HG02642 (cell line): Measurements from ENCODE around the gene SDC3.

Source experiments
- ATAC-seq: cut with Tn5 transposase; IDR thresholded peaks from one replicate; pipeline ENCODE4 v1.9.1; 2021; ENCODE audit warnings: mild to moderate bottlenecking; ENCODE audit not compliant: unreplicated experiment, poor library complexity

The SDC3 gene

DNA sequence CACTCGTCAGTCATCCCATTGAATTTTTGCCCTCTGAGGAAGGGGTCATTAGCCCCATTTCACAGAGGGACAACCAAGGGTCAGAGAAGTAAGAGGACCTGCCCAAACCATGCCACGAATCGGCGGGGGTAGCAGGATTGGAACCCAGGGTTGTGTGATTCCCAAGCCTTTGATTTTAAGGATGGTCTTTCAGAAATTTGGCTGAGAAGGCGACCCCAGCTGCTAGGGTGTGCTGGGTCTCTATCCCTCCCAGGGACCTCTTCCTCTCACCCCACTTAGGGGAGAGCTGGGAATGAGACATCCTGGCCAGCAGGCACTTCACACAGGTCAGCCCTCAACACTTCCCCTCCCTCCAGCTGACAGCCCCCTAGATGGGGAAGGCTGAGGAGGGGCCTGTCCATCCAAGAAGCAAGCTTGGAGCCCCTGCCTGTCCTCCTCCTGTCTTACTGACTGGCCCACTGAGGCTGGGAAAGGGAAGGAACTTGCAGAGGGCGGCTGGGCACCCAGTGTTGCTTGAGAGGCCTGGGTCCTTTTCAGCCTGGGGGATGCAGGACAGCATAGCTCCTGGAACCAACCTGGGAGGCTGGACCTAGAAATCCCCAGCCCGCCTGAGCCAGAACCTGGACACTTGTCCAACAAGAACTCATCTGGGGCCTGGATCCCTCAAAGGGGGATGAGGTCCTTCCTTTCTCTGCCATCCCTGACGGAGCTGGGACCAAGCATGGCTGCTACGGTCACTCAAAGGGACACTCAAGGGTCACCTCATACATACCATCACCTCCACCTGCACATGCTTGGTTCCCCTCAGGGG is 1.7 kb downstream of the SDC3 start:
- no peak for ATAC-seq

DNA sequence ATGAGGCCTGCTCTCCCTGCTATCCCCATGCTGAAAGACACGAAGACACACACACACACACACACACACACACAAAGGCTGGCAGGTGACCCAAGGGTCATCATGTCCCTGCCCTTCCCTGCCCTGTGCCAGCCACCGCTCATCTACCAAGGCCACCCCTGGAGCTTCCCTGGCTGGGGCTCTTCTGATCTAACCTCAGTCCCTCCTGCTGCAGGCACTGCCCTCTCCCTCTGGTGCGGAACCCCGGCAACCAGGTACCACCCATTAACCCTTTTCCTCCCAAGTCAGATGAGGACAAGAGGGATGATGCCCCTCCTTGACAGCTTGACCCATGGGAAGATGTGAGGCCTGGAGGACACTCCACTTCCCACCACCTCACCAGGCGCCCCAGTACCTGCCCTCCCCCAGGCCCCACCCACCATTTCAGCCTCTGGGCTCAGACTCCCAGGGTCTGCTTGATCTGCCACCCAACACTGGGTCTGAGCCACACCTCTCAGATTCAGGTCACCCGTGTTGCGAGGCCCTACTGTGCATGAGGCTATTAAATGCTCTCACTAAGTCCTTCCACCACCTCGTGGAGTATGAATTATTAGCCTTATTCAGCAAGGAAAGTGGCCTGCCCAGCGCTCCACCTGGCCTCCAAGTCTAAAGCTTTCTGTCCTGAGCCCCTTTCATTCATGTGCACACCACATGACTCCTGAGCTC is 2.5 kb downstream of the SDC3 start:
- no peak for ATAC-seq

DNA sequence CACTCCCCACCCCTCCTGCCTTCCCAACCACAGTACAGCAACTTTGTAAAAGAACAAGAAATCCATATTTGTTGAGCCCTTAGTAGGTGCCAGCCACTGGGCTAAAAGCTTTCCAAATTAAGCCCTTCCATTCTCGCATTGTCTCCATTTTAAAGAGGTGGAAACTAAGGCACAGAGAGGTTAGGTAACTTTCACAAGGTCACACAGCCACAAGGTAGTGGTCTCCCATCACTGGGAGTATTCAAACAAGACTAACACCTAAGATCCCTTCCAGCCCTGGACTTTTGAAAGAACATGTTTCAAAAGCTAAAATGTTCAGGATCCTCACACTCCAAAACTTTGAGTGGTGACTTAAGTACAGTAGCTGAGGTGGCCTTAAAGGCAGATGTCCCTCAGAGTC is 3.2 kb downstream of the SDC3 start:
- no peak for ATAC-seq

DNA sequence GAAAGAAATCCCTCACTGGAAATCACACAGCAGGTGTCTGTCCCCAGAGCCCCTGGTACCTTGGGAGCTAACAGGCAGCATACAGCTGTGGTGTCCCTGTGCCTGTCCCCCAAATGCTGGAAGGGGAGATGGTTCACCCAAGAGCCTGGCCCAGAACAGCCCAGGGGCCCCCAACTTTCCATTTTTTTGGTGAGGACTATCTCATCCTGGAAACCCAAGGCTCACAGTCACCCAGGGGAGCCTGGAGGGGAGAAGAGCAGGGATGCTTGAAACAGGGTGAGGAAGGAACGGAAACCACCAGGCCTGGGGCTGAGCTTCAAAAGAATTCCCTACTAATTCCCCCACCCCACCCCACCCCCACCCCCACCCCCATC is 3.6 kb downstream of the SDC3 start:
- ATAC-seq, result no peak

DNA sequence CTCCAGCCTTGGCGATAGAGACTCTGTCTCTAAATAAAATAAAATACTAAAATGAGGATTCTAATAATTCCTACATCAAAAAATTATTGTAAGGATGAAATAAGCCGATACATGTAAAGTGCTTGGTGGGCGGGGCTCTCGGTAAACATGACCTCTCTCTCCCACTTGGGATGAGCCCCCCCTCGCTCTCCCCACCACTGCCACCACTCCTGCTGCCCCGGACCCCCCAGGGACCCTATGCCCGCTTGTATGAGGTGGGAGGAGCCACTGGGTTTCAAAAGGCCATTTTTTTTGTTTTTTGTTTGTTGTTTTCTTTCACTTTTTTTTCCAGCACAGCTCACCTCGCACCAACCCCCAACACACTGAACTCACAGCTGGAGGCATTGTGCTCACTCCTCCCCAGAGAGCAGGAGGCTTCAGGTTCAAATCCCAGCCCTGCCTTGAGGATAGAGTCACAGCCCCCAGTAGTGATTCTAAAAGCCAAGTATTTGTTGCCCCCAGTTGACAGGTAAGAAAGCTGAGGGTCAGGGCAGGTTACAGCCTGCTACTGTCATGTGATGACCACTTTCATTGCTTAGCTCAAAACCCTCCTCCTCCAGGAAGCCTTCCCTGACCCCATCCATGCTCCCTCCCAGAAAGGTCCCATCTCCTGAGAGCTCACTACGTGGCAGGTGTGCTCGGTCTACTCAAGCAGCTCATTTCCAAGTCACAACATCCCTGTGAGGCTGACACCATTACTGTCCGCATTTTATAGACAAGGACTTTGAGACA is 4.2 kb downstream of the SDC3 start:
- no peak for ATAC-seq

DNA sequence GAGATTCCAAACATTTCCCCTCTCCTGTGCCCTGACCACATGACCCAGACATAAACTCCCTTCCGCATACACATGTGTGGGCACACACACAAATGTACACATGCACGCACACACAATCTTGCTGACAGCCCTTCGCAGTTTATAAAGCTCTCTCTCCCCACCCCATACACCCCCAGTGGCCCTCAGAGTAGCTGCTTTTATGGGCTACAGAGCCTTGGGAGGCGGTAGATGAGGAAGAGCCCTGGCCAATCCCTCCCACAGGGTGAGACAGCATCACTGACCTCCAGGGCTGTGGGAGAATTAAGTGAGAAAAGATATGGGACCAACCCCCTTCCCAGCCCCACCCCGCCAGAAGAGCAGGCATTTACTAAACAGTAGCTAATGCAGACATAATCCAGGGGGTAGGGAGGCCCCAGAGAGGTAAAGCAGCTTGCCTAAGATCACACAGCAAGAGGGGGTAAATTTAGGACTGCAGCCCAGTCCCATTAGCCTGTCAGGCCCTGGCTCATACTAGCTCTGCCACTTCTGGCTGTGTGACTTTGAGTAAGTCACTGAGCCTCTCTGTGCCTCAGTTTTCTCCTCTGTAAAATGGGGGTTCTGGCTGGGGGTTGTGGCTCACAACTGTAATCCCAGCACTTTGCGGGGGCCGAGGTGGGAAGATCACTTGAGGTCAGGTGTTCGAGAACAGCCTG is 5.1 kb downstream of the SDC3 start:
- ATAC-seq, result no peak

DNA sequence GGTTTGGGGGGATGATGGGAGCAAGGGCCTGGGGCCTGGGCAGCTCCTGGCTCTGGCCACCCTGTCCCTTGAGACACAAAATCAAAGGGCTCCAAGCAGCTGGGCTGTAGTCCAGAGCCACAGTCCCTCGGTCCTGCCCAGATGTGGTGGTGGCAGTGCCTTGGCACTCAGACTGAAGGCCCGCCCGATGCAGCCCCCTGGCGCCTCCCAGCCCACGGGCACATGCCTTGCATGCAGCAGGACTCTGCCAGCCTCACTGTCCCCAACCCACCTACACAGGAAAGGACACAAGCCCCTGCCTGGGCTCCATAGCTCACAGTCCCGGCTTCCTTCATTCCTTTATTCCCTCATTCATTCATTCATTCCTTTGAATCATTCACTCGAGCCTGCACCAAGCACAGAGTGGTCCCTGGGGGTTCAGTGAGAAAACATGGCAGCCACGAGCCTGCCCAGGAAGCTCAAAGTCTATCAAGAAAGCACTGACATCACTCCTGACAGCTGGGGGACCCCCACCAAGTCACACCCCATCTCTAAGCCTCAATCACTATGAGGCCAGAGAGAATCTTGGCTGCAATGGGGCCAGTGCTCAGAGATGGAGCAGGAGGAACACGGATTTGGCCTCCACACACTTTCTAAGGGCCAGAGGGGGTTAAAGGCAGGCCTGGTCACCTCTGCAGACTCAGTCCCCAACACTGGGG is 5.8 kb downstream of the SDC3 start:
- no peak for ATAC-seq

DNA sequence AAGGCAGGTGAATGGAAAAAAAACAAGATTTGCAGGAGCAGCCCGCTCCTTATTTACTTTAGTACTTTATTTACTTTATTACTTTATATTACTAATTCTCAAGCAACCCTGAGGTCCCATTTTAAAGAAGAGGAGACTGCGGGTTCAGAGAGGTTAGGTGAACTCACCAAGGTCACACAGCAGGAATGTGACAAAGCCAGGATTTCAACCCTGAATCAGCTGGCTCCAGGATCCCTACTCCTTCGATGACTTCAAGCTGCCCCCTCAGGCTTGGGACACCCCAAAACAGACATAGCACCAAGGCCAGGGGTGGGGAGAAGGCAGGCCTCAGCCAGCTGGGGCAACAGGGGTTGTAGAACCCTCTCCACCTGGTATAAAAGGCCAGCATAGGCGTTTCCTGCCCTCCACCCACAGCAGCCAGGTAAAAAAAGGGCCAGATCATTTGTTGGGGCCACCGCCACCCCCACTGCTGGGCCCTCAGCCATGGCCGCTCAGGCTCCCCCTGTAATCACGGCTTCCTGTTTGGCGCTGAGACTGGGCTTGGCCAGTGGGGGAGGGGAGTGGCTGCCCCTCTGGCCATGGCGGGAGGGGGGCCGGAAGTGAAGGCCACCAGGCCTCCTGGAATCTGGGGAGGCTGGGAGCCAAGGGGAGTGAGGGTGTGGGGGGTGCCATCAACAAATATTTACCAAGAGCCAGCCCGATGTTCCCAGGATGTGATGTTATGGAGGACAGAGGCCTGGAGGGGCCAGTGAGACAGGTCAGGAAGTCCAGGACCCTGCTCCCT is 6.6 kb downstream of the SDC3 start:
- no peak for ATAC-seq

DNA sequence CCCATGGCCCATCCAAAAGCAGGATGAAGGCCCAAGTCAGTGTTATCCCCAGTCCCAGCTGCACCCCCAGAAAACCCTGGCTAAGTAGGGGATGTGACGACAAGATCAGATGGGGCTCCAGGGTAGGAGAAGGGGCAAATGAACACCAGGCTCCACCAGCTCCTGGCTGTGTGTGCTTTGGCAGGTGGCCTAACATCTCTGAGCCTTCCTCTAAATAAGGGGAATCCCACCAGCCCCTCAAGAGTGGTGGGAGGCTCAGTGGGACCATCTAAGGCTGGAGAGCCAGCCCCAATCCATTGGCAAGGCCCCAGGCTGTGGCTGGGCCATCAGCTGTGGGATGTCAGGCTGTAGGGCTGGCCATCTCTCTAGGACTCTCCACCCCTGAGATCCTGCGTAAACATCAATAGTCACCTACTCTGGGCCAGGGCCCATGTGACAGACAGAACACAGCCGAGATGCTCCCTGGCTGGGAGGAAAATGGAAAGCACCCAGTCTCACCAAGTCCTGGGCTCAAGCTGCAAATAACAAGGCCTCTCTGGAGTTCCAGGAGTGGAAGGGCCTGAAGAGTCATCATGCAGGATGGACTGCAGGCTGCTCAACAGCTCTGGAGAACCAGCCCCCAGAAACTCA is 7.5 kb downstream of the SDC3 start:
- ATAC-seq, result no peak

DNA sequence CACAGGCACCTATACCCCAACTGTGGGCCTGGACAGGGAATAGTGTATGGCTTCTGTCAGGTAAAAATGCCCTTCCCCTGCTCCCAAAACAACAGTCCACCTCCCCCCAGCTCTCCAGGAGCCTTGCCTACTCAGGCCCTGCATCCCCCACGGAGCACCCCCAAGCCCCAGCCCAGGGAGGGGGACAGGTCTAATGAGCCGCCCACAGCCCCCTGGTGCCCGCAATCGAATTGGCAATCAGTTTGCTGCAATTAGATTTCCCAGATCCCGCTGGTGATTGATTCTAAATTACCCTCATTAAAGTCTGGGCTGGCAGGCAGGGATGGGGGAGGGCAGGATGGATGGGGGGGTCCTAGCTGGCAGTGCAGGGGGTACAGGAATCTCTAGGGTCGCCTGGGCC is 8.1 kb downstream of the SDC3 start:
- ATAC-seq, result no peak

DNA sequence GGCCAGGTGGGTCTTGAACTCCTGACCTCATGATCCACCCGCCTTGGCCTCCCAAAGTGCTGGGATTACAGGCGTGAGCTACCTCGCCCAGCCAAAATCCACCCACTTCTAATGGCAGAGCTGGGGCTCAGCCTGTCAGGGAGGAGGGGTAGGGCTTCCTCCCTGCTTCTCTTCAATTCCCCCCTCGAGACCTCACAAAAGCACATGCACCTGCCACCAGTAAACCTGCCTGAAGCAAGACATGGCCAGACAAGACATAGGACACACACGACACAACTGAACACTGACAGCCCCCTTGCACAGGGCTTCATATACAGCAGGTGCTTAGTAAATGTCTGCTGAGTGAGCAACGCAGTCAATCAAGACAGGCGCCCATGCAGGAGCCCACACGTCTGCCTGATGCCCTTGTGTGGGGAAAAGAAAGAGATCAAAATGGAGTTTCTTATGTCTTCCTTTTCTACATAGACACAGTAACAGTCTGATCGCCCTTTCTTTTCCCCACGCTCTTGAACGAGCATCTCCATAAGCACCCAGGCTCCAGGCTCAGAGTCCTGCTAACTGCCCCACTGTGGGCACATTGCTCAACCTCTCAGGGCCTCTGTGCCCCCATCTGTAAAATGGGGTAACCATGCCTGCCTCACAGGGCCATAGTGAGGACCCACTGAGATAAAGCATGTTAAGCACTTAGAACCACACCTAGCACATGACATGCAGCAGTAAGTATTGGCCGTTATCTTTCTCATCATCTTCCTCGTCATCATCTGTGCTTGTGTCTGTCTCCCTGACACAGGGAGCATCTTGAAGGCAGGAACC is 8.8 kb downstream of the SDC3 start:
- no peak for ATAC-seq

DNA sequence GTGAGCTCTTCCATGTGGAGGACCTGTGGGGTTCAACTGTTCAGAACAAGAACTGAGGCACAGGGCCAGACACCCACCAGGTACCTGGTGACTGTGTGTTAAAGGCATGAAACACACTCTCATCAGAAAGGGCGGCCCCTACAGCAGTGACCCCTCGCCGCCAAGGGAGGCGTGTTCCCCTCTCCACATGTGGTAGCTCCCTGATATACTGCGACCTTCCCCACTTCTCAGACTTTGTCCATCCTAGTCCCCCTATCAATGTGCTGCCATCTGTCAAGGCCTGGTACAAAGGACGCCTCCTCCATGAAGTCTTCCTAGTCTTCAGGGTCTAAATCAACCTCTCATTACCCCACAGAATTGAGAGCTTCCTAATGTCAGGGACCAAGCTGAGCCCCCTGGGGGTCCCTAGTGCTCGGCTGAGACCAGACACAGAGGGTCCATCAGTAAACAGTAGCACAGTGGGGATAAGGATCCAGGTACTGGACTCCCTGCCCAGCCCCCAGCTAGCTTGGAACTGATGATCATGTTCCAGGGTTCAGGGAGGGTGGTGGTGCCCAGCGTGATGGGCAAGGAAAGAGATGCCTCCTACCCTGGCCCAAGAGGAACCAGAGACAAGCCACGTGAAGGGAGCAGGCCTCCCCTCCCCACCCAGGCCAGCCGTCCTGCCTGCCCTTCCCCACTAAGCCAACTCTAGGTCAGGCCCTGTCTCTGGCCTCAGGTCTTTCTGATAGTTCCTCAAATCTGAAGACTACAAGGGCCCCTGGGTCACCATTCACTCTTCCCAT is 10.3 kb downstream of the SDC3 start:
- no peak for ATAC-seq

DNA sequence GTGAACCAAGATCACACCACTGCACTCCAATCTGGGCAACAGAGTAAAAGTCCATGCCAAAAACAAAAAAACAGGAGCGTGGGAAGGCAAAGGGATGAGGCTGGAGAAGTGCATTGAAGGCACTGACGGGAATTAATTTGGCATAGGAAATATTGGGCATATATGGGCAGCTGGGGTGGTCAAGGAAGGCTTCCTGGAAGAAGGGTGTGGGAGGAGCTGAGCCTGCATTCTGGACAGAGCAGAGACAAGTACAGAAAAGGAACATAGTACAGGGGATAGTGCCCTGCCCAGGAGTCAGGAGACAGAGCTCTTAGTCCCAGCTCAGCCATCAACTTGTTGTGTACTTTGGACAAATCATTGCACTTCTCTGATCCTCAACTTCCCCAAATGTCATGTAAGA is 11.7 kb downstream of the SDC3 start:
- ATAC-seq, result no peak

DNA sequence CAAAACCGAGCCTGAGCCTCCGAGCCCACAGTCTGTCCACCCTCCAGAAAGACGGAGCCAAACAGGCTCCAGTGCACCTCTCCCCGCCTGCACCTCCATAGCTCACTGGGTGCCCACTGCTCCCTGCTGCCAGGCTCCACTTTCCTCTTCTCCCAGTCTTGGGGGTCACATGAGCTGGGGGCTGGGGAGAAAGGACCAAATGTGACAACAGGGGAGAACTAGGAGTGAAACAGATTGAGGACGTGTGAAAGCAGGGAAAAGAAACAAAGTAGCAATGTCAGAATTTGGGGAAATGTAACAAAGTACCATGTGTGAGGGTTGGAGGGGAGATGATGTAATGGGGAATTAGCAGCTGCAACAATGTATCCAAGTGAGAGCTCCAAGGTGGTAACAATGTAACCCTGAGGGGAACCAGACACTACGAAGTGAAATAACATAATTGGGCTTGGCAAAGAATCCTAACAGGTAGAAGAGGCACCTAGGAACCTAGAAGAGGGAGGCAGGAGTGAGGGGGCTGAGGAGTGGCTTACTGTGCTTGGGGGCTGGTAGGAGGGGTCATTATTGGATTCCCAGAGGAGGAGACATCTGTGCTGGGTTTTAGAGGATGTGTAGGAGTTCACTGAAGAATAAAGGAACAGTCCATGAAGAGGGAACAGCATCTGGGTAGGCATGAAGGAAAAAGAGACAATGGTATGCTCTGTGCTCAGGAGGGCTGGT is 12.5 kb downstream of the SDC3 start:
- ATAC-seq, result no peak

DNA sequence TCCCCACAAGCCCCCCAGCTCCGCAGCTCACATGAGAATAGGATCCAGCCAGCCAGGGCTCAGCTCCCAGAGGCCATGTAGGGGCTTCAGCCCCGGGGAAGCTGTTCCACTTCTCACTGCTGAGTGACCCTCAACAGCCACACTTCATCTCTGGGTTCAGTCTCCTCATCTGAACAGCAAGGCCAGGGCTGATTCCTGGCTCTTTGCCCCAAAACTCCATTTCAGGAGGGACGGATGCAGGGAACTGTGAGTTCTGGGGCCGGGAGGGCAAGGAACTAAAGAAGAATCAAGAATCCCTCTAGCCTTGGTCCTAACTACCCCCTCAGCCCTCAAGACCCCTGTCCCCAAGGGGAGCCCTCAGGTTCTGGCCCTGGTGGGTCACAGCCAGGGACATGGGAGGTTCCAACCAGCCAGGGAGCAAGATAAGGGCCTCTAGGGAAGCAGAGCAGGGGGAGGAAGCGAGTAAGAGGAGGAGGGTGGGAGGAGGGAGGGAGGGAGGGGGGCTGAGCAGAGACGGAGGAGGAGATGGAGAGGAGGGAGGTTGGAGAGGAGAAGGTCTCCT is 13.1 kb downstream of the SDC3 start:
- no peak for ATAC-seq

DNA sequence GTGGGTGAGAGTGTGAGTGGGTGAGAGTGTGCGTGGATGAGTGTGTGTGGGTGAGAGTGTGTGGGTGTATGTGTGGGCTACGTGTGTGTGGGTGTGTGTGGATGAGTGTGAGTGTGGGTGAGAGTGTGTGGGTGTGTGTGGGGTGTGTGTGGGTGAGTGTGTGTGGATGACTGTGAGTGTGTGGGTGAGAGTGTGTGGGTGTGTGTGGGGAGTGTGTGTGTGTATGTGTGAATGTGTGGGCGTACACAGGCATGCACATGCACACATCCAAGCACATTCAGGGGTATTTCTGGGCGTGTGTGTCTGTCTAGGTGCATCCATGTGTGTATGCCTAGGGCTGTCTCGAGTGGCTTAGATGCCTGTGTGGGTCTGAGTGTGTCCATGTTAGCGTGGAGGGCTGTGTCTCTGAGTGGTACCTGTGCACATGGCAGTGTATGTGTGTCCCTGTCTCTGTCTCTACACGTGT is 14.0 kb downstream of the SDC3 start:
- ATAC-seq, result no peak
